OCI-LY7 (cell line): ENCODE measurements around the gene PRKN. TPM values are rescaled to one million over a fixed set of nuclear protein-coding genes. Genes with fewer than 3 reads are reported as not detected.

Experiments used
- BruUV-seq: library from RNA; stranded (reverse); fragments of 400-500 nt; replicated peaks from 2 replicates; lab custom pipeline; 2021; lab: Mats Ljungman, UMichigan
- CTCF ChIA-PET: fragments of 300-600 bp; sonication (Branson Sonifier 250); formaldehyde crosslinking; loops from one replicate; lab custom pipeline; 2022; ENCODE audit warnings: antibody characterized with exemption; ENCODE audit not compliant: unreplicated experiment; lab: Charles Lee
- POLR2A ChIA-PET: fragments of 300-600 bp; sonication (Branson Sonifier 250); formaldehyde crosslinking; loops from one replicate; lab custom pipeline; 2022; ENCODE audit warnings: antibody characterized with exemption; lab: Charles Lee
- DNase-seq: peaks from one replicate; pipeline ENCODE4 v3.0.0-alpha.2; 2015; ENCODE audit warnings: low spot score
- H2AFZ ChIP-seq: fragments of 200-600 bp; sonication (generic), shearing (Covaris generic); 2 replicates; pipeline ENCODE4 v1.6.1; 2014; ENCODE audit warnings: mild to moderate bottlenecking, antibody characterized with exemption, low read length, moderate library complexity
- H3K27ac ChIP-seq: fragments of 200-600 bp; sonication (generic); 2 replicates; pipeline ENCODE4 v1.5.1; 2014; ENCODE audit warnings: mixed run types, low read depth, mild to moderate bottlenecking, moderate library complexity, low read length, inconsistent platforms; ENCODE audit not compliant: poor library complexity, severe bottlenecking
- H3K36me3 ChIP-seq: fragments of 200-600 bp; sonication (generic); 2 replicates; pipeline ENCODE4 v1.6.1; 2014; ENCODE audit warnings: mild to moderate bottlenecking, antibody characterized with exemption, low read length, moderate library complexity, mixed read lengths; ENCODE audit not compliant: insufficient read depth
- H3K4me1 ChIP-seq: fragments of 200-600 bp; sonication (generic); 2 replicates; pipeline ENCODE4 v1.5.1; 2014; ENCODE audit warnings: mild to moderate bottlenecking, low read length; ENCODE audit not compliant: insufficient read depth, poor library complexity, severe bottlenecking
- H3K4me2 ChIP-seq: fragments of 200-600 bp; sonication (generic); 2 replicates; pipeline ENCODE4 v1.6.1; 2014; ENCODE audit warnings: mild to moderate bottlenecking, low read length
- H3K4me3 ChIP-seq: fragments of 200-600 bp; sonication (generic); 2 replicates; pipeline ENCODE4 v1.5.1; 2014; ENCODE audit warnings: mild to moderate bottlenecking, low read depth, low read length; ENCODE audit not compliant: poor library complexity, severe bottlenecking
- H3K79me2 ChIP-seq: fragments of 200-600 bp; sonication (generic); 2 replicates; pipeline ENCODE4 v1.6.1; 2016; ENCODE audit warnings: low read depth, mild to moderate bottlenecking, low read length, moderate library complexity, mixed read lengths; ENCODE audit not compliant: insufficient read depth
- H3K9me2 ChIP-seq: fragments of 200-600 bp; sonication (generic); 2 replicates; pipeline ENCODE4 v1.6.1; 2016; ENCODE audit warnings: mild to moderate bottlenecking, low read length, mixed read lengths; ENCODE audit not compliant: insufficient read depth
- H3K9me3 ChIP-seq: fragments of 200-600 bp; sonication (generic); 2 replicates; pipeline ENCODE4 v1.6.1; 2014; ENCODE audit warnings: mild to moderate bottlenecking, mixed run types, low read length, mixed read lengths
- H4K20me1 ChIP-seq: fragments of 200-600 bp; sonication (generic); 2 replicates; pipeline ENCODE4 v1.6.1; 2014; ENCODE audit warnings: mild to moderate bottlenecking, antibody characterized with exemption, low read length, moderate library complexity, mixed read lengths; ENCODE audit not compliant: insufficient read depth
- EZH2phosphoT487 ChIP-seq: fragments of 200-600 bp; sonication (generic); IDR thresholded peaks from 2 replicates; pipeline ENCODE4 v1.6.1; 2018; ENCODE audit warnings: low read depth, borderline replicate concordance, mild to moderate bottlenecking, mixed run types, antibody characterized with exemption, low read length, moderate library complexity, mixed read lengths
- intact Hi-C: fragments of 100-400 bp; cut with micrococcal nuclease; formaldehyde crosslinking; loops from one replicate; pipeline ENCODE4 v1.10.0; 2022; ENCODE audit not compliant: unreplicated experiment
- total RNA-seq, 2 experiments: library from RNA; depleted of rRNA in 1 of 2; stranded (reverse); fragments of >200 nt in 1 of 2; shearing (Covaris generic) in 1 of 2; gene quantifications; 2 replicates each; pipeline ENCODE4 v1.2.3, GENCODE V29; 2014 to 2022
- TF ChIP-seq, protein P1 (sequence below): fragments of 200-600 bp; sonication (generic); conservative IDR thresholded peaks from 2 replicates; pipeline ENCODE4 v1.5.1; 2014; ENCODE audit warnings: mild to moderate bottlenecking, antibody characterized with exemption, low read length, moderate library complexity, mixed read lengths

The PRKN gene
- total RNA-seq, 2 experiments from 2014 or later = 1.3 to 2.0 TPM

DNA sequence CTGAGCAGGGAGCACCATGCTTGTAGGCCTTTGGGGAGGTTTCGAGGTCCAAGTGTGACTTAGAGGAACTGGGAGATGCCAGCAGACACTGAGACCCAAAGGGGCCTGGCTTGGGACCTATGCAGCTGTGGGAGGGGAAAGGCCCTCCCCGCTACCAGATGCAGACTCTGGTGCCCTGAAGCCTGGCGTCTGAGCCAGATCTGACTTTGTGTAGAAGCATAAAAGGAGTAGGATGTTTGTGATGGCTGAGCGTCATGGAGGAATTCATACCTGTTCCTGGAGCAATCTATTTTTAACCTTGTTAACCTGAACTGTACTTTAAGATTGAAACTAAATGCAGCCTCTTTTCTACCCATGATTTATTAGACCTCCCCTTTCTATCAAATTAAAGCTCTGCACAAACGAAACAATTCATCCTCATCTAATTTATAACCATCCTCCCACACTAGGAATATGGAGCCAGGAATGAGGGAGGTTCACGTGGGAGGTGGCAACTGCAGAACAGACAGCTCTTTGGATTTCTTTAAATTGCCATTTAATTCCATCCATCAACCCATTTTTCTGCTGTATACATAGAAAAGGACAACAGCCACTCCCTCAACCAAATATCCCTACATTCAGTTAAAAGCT lies 1281.2 kb downstream of the PRKN start:
- ChIA-PET POLR2A (interaction anchor here (0.6 kb wide), 1 partner anchor 9 kb away, joined by 5 read pairs; no protein-coding TSS in a partner anchor), CTCF (no interaction called here)
- no peak overlapping the region for H2AFZ ChIP-seq
- H3K27ac ChIP-seq = no peak overlapping the region
- no peaks in the 10 kb centered on the region for H4K20me1 ChIP-seq
- no peaks in the 10 kb centered on the region for H3K4me1 ChIP-seq
- intact Hi-C loops = no loop called here
- no peak overlapping the region for H3K4me2 ChIP-seq
- no peak for DNase-seq
- TF ChIP-seq EZH2phosphoT487 = no peak
- TF ChIP-seq, protein P1, sequence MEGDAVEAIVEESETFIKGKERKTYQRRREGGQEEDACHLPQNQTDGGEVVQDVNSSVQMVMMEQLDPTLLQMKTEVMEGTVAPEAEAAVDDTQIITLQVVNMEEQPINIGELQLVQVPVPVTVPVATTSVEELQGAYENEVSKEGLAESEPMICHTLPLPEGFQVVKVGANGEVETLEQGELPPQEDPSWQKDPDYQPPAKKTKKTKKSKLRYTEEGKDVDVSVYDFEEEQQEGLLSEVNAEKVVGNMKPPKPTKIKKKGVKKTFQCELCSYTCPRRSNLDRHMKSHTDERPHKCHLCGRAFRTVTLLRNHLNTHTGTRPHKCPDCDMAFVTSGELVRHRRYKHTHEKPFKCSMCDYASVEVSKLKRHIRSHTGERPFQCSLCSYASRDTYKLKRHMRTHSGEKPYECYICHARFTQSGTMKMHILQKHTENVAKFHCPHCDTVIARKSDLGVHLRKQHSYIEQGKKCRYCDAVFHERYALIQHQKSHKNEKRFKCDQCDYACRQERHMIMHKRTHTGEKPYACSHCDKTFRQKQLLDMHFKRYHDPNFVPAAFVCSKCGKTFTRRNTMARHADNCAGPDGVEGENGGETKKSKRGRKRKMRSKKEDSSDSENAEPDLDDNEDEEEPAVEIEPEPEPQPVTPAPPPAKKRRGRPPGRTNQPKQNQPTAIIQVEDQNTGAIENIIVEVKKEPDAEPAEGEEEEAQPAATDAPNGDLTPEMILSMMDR = no peak
- H3K36me3 ChIP-seq = no peaks in the 10 kb centered on the region
- H3K79me2 ChIP-seq = no peaks in the 10 kb centered on the region
- no peak overlapping the region for H3K4me3 ChIP-seq
- no peaks in the 10 kb centered on the region for H3K9me3 ChIP-seq
- BruUV-seq = no TSS peak
- H3K9me2 ChIP-seq = no peaks in the 10 kb centered on the region

DNA sequence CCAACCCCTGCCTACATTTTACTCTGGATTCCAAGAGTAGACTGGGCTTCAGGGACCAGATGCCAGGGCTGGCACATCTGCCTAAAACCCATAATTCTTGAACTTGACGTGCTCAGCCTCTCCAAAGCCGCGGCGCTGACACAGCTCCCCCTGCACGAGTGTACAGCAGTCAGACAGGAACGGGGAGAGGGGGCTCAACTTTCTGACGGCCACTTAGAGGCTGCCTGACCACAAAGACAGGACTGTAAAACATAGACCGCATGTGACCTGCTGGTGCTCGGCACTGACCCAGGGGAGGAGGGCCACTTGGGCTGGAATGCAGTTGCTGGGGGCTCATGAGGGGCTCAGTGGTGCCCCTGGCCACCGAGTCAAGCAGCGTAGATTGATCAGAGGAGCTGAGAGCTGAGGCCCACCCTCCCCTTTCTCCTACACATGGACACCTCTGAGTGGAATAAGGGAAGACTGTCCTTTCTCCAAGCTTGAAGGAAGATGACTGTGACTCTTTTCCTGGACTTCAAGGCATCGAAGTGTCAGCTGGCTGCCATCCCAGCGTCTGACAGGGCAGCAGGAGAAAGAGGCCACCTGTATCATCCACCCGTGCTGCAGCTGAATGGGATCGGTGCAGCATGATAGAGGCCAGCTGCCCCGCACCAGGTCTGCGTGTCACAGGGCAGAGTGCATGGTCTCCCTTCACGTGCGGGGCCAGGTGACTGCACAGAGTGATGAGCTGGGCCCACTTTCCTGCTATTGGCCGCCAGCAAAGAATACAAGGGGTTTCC lies 1282.4 kb downstream of the PRKN start:
- no TSS peak for BruUV-seq

More for the DNA sequence above, 1282.4 kb downstream of the PRKN start:
- intact Hi-C loops = no loop called here
- Histone ChIP-seq H3K27ac (no peak overlapping the region), H3K4me2 (no peak overlapping the region), H3K9me2 (no peaks in the 10 kb centered on the region), H3K4me3 (no peak overlapping the region), H2AFZ (no peak overlapping the region), H4K20me1 (no peaks in the 10 kb centered on the region), H3K9me3 (no peaks in the 10 kb centered on the region), H3K79me2 (no peaks in the 10 kb centered on the region), H3K36me3 (no peaks in the 10 kb centered on the region), H3K4me1 (no peaks in the 10 kb centered on the region)
- POLR2A ChIA-PET = interaction anchor here (0.6 kb wide), 1 partner anchor 1601 kb away, joined by 3 read pairs; no protein-coding TSS in a partner anchor
- no peak for TF ChIP-seq EZH2phosphoT487
- TF ChIP-seq, protein P1 = no peak
- CTCF ChIA-PET = no interaction called here
- no peak for DNase-seq
